ENCODE measurements around the gene DIPK1B. TPM values are rescaled to one million over a fixed set of nuclear protein-coding genes. Genes with fewer than 3 reads are reported as not detected.

The DIPK1B gene
- total RNA-seq, 1 donor from 2014 or later, result 293 TPM

DNA sequence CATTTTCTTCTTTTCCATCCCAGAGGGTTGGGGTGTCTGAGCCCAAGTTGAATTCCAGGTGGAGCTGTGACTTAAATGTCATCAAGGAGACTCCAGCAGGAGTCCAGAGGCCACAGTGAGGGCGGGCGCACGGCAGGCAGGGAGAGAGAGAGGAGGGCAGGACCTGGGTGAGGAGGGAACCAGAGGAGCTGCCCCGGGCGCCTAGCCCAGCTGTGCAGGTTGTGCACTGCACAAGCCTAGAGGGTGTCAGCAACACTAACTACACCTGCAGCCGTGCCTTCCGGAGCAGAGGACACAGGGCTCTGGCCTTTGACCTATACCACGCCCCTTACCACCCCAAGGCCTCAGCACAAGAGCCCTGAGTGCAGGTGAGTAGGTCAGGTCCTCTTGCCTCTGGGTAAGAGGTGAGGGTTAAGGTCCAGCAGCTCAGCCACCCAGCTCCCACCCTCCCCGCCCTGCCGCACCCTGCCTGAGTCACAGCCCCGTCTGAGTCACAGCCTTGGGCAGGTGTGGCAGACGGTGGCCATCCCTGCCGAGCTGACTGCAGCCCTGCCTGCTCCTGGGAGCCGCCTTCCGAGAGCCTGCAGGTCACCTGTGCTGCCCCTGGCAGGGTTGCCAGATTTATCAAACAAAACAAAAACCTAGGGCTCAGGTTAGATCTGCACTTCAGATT is 18.7 kb upstream of the DIPK1B start:
- H3K36me3 Mint-ChIP-seq (ENCODE audit: low read depth, unreplicated experiment), result no peaks in the 10 kb centered on the region
- no peak overlapping the region for H3K27ac Mint-ChIP-seq (ENCODE audit: unreplicated experiment)
- no peak for DNase-seq (ENCODE audit: low spot score)
- no peaks in the 10 kb centered on the region for H3K9me3 Mint-ChIP-seq (ENCODE audit: unreplicated experiment)
- H3K27me3 Mint-ChIP-seq (ENCODE audit: unreplicated experiment), result peaks cover 8% of the 10 kb centered on the region
- H3K4me1 Mint-ChIP-seq (ENCODE audit: unreplicated experiment), result peaks cover 17% of the 10 kb centered on the region
- TF ChIP-seq, protein P1, sequence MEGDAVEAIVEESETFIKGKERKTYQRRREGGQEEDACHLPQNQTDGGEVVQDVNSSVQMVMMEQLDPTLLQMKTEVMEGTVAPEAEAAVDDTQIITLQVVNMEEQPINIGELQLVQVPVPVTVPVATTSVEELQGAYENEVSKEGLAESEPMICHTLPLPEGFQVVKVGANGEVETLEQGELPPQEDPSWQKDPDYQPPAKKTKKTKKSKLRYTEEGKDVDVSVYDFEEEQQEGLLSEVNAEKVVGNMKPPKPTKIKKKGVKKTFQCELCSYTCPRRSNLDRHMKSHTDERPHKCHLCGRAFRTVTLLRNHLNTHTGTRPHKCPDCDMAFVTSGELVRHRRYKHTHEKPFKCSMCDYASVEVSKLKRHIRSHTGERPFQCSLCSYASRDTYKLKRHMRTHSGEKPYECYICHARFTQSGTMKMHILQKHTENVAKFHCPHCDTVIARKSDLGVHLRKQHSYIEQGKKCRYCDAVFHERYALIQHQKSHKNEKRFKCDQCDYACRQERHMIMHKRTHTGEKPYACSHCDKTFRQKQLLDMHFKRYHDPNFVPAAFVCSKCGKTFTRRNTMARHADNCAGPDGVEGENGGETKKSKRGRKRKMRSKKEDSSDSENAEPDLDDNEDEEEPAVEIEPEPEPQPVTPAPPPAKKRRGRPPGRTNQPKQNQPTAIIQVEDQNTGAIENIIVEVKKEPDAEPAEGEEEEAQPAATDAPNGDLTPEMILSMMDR (IDR thresholded peaks at IDR 0.05; ENCODE audit: unreplicated experiment), result no peak
- H3K4me3 Mint-ChIP-seq (ENCODE audit: unreplicated experiment), result peak overlapping the region; percentile 58

DNA sequence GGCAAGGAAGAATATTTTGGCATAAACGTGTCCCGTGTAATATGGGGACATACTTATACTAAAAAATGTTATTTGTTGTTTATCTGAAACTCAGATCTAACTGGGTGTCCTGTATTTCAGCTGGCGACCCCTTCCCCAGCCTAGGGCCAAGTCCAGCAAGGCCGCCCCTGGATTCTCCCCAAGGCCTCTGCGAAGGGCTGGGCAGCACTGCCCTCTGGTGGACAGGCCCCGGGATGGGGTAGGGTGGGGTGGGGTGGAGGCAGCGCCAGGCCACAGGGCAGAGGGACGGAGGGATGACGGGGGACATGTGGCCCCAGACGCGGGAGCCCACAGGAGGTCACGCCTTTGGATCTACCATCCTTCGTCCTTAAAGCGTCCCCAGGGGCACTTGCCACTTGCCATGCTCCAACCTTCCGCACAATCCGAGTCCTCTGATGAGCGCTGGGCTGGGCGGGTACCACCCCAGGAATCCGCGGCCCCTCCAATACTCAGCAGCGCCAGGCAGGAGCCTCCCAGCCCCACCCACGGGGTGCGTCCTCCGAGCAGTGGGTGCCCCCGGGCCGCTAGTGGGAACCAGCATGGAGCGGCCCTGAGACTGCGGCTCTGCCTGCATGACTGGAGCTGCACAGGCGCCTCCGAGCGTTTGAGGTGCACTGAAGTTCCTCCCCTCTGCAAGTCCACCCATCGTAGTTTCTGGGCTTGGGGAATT is 18.1 kb upstream of the DIPK1B start:
- TF ChIP-seq, protein P1 (IDR thresholded peaks at IDR 0.05; ENCODE audit: unreplicated experiment), result peak; percentile 47
- Mint-ChIP-seq H3K27ac (ENCODE audit: unreplicated experiment) (no peak overlapping the region), H3K4me1 (ENCODE audit: unreplicated experiment) (peaks cover 19% of the 10 kb centered on the region), H3K4me3 (ENCODE audit: unreplicated experiment) (no peak overlapping the region), H3K9me3 (ENCODE audit: unreplicated experiment) (no peaks in the 10 kb centered on the region), H3K36me3 (ENCODE audit: low read depth, unreplicated experiment) (no peaks in the 10 kb centered on the region), H3K27me3 (ENCODE audit: unreplicated experiment) (peaks cover 5% of the 10 kb centered on the region)
- peak; percentile 85 for DNase-seq (ENCODE audit: low spot score)

DNA sequence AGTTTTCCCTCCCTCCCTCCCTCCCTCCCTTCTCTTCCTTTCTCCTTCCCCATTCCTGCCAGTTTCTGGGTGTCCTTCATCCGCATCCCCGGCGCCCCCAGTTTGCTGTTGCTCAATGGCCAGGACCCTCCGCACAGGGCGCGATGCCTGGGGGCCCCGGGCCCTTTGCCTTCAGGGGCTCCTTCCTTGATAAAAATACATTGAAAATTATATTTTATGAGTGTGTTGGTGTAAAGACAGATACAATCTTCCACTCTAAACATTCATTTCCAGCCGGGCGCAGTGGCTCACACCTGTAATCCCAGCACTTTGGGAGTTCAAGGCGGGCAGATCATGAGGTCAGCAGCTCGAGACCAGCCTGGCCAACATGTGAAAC is 17.5 kb upstream of the DIPK1B start:
- Mint-ChIP-seq H3K27ac (ENCODE audit: unreplicated experiment) (no peak overlapping the region), H3K36me3 (ENCODE audit: low read depth, unreplicated experiment) (no peaks in the 10 kb centered on the region), H3K4me3 (ENCODE audit: unreplicated experiment) (no peak overlapping the region), H3K4me1 (ENCODE audit: unreplicated experiment) (peaks cover 19% of the 10 kb centered on the region), H3K9me3 (ENCODE audit: unreplicated experiment) (no peaks in the 10 kb centered on the region), H3K27me3 (ENCODE audit: unreplicated experiment) (peaks cover 4% of the 10 kb centered on the region)
- DNase-seq (ENCODE audit: low spot score), result no peak
- TF ChIP-seq, protein P1 (IDR thresholded peaks at IDR 0.05; ENCODE audit: unreplicated experiment), result no peak

DNA sequence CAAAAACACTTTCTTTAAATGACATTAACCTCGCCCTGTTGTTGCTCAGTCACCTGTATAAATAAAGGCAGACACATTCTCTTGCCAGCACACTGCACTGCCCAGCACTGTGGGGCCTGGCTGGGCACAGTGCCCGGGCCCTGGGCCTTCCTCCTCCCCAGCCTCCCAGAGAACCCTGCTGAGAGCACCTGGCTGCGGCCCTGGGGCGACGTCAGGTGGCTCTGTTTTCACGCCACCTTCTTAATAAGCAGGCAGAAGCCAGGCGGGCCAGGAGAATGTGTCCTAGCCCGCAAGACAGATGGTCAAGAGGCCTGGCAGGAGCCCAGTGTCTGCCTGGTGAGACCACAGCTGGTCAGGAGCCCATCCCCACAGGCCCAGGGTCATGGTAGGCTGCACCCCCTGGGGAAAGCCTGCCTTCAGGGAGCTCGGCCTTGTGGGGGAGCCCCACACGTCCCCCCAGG is 16.9 kb upstream of the DIPK1B start:
- peaks cover 22% of the 10 kb centered on the region for H3K4me1 Mint-ChIP-seq (ENCODE audit: unreplicated experiment)
- no peak for DNase-seq (ENCODE audit: low spot score)
- H3K36me3 Mint-ChIP-seq (ENCODE audit: low read depth, unreplicated experiment), result no peaks in the 10 kb centered on the region
- peaks cover 3% of the 10 kb centered on the region for H3K27me3 Mint-ChIP-seq (ENCODE audit: unreplicated experiment)
- H3K27ac Mint-ChIP-seq (ENCODE audit: unreplicated experiment), result no peak overlapping the region
- TF ChIP-seq, protein P1 (IDR thresholded peaks at IDR 0.05; ENCODE audit: unreplicated experiment), result no peak
- H3K4me3 Mint-ChIP-seq (ENCODE audit: unreplicated experiment), result no peak overlapping the region
- no peaks in the 10 kb centered on the region for H3K9me3 Mint-ChIP-seq (ENCODE audit: unreplicated experiment)

DNA sequence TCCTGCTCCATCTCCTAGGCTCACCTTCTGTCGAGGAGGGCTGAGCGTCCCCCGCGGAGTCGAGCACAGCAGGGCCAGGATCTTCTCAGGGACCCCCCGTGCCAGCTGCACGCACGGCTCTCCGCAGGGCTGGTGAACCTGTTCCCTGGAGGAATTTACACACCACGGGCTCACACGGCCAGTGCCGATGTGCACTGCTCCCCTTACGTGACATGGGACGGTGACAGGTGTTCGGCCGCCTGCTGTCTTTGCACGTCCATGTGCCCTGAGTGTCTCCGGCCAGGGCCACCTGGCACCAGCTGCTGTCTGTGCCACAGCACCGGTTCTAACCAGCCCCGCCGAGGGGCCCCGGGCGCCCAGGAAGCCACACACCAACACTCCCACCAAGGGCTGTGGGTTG is 16.4 kb upstream of the DIPK1B start:
- no peak for DNase-seq (ENCODE audit: low spot score)
- TF ChIP-seq, protein P1 (IDR thresholded peaks at IDR 0.05; ENCODE audit: unreplicated experiment), result no peak
- H3K27me3 Mint-ChIP-seq (ENCODE audit: unreplicated experiment), result peaks cover 5% of the 10 kb centered on the region
- H3K36me3 Mint-ChIP-seq (ENCODE audit: low read depth, unreplicated experiment), result no peaks in the 10 kb centered on the region
- no peaks in the 10 kb centered on the region for H3K9me3 Mint-ChIP-seq (ENCODE audit: unreplicated experiment)
- no peak overlapping the region for H3K4me3 Mint-ChIP-seq (ENCODE audit: unreplicated experiment)
- H3K27ac Mint-ChIP-seq (ENCODE audit: unreplicated experiment), result no peak overlapping the region
- peaks cover 23% of the 10 kb centered on the region for H3K4me1 Mint-ChIP-seq (ENCODE audit: unreplicated experiment)

Measured in endothelial cell (in vitro differentiated cells).